Measurements from ENCODE around the gene AFG1L.

AFG1L gene

DNA sequence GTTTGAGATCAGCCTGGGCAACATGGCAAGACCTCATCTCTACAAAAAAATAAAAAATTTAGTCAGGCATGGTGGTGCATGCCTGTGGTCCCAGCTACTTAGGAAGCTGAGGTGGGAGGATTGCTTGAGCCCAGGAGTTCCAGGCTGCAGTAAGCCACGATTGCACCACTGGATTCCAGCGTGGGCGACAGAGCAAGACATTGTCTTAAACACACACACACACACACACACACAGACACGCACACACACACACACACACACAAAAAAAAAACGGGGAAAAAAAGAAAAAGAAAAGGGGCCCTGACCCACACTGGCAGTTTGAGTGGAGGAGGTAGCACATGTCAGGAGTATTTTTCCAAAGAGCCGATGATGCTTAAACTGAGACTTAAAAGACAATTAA, 122.2 kb downstream of the AFG1L start:
- no peak overlapping the region for H3K4me2 ChIP-seq (ENCODE audit: low read length)
- no peak for TF ChIP-seq EZH2 (IDR thresholded peaks at IDR 0.05; ENCODE audit: borderline replicate concordance, low read length)
- TF ChIP-seq, protein P1, sequence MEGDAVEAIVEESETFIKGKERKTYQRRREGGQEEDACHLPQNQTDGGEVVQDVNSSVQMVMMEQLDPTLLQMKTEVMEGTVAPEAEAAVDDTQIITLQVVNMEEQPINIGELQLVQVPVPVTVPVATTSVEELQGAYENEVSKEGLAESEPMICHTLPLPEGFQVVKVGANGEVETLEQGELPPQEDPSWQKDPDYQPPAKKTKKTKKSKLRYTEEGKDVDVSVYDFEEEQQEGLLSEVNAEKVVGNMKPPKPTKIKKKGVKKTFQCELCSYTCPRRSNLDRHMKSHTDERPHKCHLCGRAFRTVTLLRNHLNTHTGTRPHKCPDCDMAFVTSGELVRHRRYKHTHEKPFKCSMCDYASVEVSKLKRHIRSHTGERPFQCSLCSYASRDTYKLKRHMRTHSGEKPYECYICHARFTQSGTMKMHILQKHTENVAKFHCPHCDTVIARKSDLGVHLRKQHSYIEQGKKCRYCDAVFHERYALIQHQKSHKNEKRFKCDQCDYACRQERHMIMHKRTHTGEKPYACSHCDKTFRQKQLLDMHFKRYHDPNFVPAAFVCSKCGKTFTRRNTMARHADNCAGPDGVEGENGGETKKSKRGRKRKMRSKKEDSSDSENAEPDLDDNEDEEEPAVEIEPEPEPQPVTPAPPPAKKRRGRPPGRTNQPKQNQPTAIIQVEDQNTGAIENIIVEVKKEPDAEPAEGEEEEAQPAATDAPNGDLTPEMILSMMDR (IDR thresholded peaks at IDR 0.05; ENCODE audit: low read length): no peak
- H3K4me3 ChIP-seq (ENCODE audit: low read depth, low read length, poor library complexity, severe bottlenecking): no peak overlapping the region
- no peaks in the 10 kb centered on the region for H3F3A ChIP-seq (ENCODE audit: insufficient read depth, low read length)
- no peaks in the 10 kb centered on the region for H4K20me1 ChIP-seq (ENCODE audit: insufficient read depth, low read length)
- H3K27me3 ChIP-seq (ENCODE audit: insufficient read depth, low read length): no peaks in the 10 kb centered on the region
- no peaks in the 10 kb centered on the region for H3K4me1 ChIP-seq (ENCODE audit: insufficient read depth, low read length, severe bottlenecking)
- no peaks in the 10 kb centered on the region for H3K9me2 ChIP-seq (ENCODE audit: low read depth, low read length)
- no peak overlapping the region for H3K9ac ChIP-seq (ENCODE audit: low read length)
- no peaks in the 10 kb centered on the region for H3K79me2 ChIP-seq (ENCODE audit: insufficient read depth, low read length)
- H2AFZ ChIP-seq (ENCODE audit: low read length): no peak overlapping the region
- H3K36me3 ChIP-seq (ENCODE audit: insufficient read depth, low read length): no peaks in the 10 kb centered on the region
- no peaks in the 10 kb centered on the region for H3K9me3 ChIP-seq (ENCODE audit: low read length)
- no peak overlapping the region for H3K27ac ChIP-seq (ENCODE audit: low read depth, low read length, poor library complexity, severe bottlenecking)

- Histone ChIP-seq H4K20me1 (ENCODE audit: insufficient read depth, low read length) (no peaks in the 10 kb centered on the region), H3F3A (ENCODE audit: insufficient read depth, low read length) (no peaks in the 10 kb centered on the region), H3K4me1 (ENCODE audit: insufficient read depth, low read length, severe bottlenecking) (no peaks in the 10 kb centered on the region), H3K79me2 (ENCODE audit: insufficient read depth, low read length) (no peaks in the 10 kb centered on the region), H2AFZ (ENCODE audit: low read length) (no peak overlapping the region), H3K9me2 (ENCODE audit: low read depth, low read length) (no peaks in the 10 kb centered on the region), H3K27me3 (ENCODE audit: insufficient read depth, low read length) (no peaks in the 10 kb centered on the region), H3K4me3 (ENCODE audit: low read depth, low read length, poor library complexity, severe bottlenecking) (no peak overlapping the region), H3K27ac (ENCODE audit: low read depth, low read length, poor library complexity, severe bottlenecking) (no peak overlapping the region), H3K9ac (ENCODE audit: low read length) (no peak overlapping the region), H3K9me3 (ENCODE audit: low read length) (no peaks in the 10 kb centered on the region), H3K4me2 (ENCODE audit: low read length) (no peak overlapping the region), H3K36me3 (ENCODE audit: insufficient read depth, low read length) (no peaks in the 10 kb centered on the region)
- TF ChIP-seq, protein P1 (IDR thresholded peaks at IDR 0.05; ENCODE audit: low read length): no peak
- no peak for TF ChIP-seq EZH2 (IDR thresholded peaks at IDR 0.05; ENCODE audit: borderline replicate concordance, low read length)
Measured at GRCh38 chr6:108419474-108419873, 124.6 kb downstream of the AFG1L start.

- TF ChIP-seq EZH2 (IDR thresholded peaks at IDR 0.05; ENCODE audit: borderline replicate concordance, low read length): no peak
- TF ChIP-seq, protein P1 (IDR thresholded peaks at IDR 0.05; ENCODE audit: low read length): no peak
- no peak overlapping the region for H3K9ac ChIP-seq (ENCODE audit: low read length)
- no peaks in the 10 kb centered on the region for H4K20me1 ChIP-seq (ENCODE audit: insufficient read depth, low read length)
- no peak overlapping the region for H3K4me3 ChIP-seq (ENCODE audit: low read depth, low read length, poor library complexity, severe bottlenecking)
- H3K4me2 ChIP-seq (ENCODE audit: low read length): no peak overlapping the region
- H3K4me1 ChIP-seq (ENCODE audit: insufficient read depth, low read length, severe bottlenecking): no peaks in the 10 kb centered on the region
- no peaks in the 10 kb centered on the region for H3K27me3 ChIP-seq (ENCODE audit: insufficient read depth, low read length)
- H3K79me2 ChIP-seq (ENCODE audit: insufficient read depth, low read length): no peaks in the 10 kb centered on the region
- H3K9me2 ChIP-seq (ENCODE audit: low read depth, low read length): no peaks in the 10 kb centered on the region
- H3K27ac ChIP-seq (ENCODE audit: low read depth, low read length, poor library complexity, severe bottlenecking): no peak overlapping the region
- H3K36me3 ChIP-seq (ENCODE audit: insufficient read depth, low read length): no peaks in the 10 kb centered on the region
- no peaks in the 10 kb centered on the region for H3F3A ChIP-seq (ENCODE audit: insufficient read depth, low read length)
- H3K9me3 ChIP-seq (ENCODE audit: low read length): no peaks in the 10 kb centered on the region
- H2AFZ ChIP-seq (ENCODE audit: low read length): no peak overlapping the region
Measured at GRCh38 chr6:108419934-108420609, 125.2 kb downstream of the AFG1L start.

All from OCI-LY1 (cell line).